HG03575 (cell line): ENCODE data around the gene MGRN1.

Source experiments
- ATAC-seq: cut with Tn5 transposase; IDR thresholded peaks from one replicate; pipeline ENCODE4 v1.9.1; 2021; ENCODE audit not compliant: unreplicated experiment, insufficient number of reproducible peaks, low FRiP score; ENCODE audit errors: extremely low read depth

MGRN1 gene

DNA sequence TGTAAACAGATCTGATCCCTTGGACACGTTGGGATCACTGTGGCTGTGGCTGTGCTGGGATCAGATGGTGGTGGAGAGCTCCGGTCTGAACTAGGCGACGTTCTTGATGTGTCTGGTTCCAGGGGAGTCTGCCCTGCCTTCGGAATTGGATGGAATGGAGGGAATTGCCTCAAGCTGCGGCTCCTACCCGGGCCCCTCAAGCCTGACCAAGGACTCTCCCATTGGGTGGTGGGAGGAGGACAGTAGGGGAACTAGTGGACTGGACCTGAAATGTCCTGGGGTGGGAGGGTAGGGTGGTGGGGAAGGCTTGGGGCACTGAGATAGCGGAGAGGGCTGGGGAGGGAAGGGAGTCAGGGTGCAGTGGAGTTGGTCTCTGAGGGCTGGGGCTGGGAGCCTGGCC, 6.7 kb upstream of the MGRN1 start:
- no peak for ATAC-seq

DNA sequence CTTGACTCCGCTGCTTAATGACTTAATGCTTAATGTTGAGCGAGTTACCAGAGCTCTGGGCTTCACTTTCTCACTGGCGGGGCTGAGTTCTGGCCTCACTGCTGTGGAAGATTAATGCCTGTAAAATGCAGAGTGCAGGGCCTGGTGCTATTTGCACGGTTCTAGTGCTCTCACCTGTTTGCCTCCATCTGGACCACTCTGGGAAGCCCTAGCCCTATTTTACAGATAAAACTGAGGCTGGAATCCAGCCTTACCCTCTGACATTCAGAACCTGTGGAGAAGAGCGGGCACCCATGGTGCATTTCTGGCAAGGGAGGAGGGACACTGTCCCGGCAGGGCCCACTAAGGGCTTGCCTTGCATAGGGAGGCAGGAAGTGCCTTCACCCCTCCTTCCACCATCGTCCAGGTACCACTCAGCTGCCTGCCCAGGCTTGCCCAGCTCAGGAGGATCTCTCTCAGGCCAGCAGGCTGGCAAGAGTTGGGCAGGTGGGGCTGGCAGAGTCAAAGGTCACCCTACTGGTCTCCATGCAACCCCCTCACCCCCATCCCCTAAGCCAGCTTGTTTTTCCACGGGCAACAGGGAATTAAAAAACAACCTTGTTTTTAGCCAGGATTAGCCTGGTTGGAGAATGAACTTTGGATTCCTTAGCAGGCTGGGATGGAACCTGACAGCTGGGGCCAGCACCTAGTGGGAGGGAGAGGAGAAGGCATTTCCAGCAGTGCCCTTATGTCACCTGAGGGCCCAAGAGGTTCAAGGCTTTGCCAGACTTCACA, 5.8 kb upstream of the MGRN1 start:
- ATAC-seq: no peak

DNA sequence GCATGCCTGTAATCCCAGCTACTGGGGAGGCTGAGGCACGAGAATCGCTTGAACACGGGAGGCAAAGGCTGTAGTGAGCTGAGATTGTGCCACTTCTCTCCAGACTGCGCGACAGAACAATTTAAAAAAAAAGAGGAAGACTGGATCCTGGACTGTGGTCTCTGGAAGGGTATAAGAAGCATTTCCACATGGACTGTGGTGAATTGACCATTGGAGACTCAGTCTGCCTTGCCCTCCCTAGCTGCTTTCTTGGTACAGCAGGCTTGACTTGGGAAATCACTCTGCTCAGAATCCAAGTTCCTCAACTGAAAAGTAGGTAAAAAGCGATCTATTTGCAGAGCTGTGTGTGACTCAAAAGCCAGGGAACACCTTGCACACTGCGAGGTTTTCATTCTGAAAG, 1.0 kb upstream of the MGRN1 start:
- no peak for ATAC-seq

DNA sequence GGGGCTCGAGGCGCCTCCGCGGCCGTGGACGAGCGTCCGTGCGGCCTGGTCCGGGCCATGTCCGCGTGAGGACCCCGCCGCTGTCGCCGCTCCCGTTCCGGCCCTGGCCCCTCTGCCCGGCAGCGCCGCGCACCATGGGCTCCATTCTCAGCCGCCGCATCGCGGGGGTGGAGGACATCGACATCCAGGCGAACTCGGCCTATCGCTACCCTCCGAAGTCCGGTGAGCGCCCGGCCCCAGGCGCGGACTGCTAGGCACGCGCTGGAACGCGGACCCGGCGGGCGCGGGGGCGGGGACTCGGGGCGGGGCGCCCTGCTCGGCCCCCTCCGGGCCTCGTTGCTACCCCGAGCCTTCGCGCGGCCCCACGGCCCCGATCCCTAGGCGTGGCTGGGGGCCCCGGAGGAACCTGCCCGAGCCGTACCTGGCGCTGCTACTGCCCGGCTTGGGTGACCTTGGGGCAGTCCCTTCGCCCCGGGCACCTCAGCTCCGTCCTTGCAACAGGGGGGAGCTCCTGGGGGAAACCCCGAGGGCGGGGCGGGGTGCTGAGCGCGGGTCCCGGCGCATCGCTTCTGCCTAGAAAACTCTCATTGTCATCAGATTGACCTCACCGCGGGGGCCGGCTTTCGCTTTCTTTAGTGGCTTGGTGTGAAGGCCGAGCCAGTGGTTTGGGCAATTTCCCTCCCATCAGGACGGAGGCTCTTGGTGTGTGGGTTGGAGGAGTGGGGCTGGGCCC, 367 bp downstream of the MGRN1 start:
- ATAC-seq: no peak

DNA sequence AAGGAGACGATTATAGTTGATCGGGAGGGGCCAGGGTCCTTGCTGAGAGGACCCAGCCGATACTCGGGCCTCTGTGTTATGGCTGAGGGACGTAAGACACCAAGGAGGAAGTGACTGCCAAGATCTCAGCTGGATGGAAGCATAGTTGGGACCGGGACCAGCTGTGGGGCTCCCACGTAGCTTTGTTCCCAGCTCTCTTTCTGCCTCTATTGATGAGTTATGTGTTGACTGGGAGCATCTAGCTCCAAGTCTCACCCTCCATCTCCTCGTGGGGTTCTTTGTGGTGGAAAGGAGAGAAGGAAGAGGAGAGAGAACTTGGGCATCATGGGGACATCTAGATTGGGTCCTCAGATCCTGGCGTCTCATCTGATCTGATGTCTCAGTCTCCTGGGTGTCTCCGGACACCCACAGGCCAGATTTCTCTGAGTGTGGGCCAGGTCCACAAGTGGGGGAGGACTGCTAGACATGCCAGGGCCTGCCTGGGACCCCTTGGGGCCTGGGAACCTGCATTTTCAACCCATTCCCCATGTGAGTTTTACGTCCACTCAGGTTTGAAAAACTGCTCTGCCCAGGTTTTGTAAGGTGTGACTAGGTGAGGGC, 1.0 kb downstream of the MGRN1 start:
- no peak for ATAC-seq

DNA sequence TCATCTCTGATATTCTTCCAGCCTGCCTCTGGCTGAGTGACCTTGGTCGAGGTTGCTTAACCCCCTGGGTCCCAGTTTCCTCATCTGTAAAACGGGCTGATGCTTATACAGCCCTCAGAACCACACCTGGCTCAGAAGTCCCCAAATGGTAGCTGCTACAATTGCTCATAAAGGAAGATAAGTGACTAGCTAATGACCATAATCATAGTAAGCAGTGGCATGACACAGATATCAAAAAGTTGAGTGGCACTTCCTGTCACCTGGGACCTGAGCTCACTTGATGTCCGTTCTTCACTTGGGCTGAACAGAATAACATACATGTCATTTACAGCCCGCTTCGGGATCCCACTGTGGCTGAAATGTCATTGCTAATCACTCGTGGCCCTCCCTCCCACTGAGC, 1.8 kb downstream of the MGRN1 start:
- ATAC-seq: no peak

DNA sequence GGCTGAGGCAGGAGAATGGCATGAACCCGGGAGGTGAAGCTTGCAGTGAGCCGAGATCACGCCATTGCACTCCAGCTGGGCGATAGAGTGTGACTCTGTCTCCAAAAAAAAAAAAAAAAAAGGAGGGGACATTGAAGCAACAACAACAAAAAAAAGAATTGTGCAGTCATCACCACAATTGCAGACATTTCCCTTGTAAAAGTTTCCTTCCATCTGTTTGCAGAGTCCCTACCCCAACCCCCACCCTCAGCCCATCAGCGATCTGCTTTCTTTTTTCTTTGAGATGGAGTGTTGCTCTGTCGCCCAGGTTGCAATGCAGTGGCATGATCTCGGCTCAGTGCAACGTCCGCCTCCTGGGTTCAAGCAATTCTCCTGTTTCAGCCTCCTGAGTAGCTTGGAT, 3.7 kb downstream of the MGRN1 start:
- ATAC-seq: no peak

DNA sequence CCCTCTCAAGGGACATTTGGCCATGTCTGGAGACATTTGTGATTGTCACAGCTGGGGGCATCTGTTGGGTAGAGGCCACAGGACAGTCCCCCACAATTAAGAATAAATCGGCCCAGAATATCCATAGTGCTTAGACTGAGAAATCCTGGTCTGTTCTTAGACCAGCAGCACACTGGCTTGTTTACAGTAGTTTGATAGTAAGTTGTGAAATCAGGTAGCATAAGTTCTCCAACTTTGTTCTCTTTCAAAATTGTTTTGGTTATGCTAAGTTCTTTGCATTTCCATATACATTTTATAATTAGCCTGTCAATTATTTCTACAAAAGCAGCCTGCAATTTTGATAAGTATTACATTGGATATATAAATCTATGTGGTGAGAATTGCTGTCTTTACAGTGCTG, 6.8 kb downstream of the MGRN1 start:
- no peak for ATAC-seq

DNA sequence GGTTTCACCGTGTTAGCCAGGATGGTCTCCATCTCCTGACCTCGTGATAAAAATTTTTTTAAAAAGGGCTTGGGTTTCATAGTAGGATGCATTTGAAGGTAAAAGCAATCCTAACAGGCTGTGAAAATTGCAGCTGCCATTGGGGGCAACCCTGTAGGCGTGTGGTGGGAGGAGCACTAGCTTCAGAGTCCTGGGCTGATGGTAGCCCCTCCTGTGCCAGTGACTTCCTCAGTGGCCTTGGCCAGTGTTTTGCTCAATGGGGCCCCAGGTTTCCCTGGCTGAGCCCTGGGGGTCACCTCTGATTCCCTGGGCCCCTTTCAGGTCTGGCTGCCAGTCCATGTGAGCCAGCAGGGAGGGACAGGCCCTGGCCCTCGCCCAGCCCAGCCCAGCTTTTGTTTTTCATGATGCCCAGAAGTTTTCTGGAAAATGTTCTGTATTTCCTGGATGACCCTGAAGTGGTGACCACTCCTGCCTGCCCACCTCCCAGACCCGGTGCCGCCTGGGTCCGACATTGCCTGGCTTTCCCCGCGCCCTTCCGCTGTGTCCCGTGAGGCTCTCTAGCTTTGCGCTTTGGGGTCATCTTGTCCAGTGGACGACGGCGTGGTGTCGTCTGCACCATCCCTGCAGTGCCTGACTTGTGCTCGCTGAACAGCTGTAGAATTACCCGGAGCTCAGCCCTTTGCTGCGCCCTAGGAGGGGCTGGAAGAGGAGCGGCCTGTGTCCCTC, 9.4 kb downstream of the MGRN1 start:
- ATAC-seq: no peak

DNA sequence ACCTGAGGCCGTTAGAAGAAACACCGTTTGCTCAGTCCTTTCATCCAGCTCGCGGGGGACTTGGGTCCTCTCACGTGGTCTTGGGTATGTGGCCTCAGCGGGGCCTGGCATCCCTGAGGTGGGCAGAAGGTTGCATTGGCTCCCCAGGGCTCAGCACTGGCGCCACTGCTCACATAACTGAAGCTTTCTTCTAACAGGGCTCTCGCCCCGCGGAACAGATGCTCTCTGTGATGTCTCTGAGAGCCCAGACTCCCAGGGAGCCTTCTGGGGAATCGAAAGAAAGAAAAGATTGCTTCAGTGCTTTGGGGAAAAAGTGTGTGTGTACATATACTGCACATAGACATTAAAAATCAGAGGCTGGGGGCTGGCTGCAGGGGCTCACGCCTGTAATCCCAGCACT, 10.1 kb downstream of the MGRN1 start:
- ATAC-seq: no peak

DNA sequence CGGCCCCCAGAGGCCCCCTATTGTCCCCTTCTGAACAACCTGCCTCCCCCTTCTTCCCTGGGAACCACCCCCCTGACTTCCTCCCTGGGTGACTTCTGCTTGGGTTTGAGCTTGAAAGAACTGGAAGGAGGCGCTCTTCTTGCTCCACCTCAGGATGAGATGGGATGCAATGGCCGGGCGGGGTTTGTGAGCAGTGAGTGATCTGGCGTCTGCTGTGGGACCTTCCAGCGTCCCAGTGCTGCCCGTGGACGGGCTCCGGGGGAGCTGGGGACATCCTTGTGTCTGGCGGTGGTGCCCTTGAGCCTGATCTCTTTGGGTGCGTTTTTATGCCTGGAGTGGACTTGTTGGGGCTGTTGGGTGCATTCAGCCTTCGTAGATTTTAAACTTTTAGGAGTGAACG, 11.6 kb downstream of the MGRN1 start:
- ATAC-seq: no peak

DNA sequence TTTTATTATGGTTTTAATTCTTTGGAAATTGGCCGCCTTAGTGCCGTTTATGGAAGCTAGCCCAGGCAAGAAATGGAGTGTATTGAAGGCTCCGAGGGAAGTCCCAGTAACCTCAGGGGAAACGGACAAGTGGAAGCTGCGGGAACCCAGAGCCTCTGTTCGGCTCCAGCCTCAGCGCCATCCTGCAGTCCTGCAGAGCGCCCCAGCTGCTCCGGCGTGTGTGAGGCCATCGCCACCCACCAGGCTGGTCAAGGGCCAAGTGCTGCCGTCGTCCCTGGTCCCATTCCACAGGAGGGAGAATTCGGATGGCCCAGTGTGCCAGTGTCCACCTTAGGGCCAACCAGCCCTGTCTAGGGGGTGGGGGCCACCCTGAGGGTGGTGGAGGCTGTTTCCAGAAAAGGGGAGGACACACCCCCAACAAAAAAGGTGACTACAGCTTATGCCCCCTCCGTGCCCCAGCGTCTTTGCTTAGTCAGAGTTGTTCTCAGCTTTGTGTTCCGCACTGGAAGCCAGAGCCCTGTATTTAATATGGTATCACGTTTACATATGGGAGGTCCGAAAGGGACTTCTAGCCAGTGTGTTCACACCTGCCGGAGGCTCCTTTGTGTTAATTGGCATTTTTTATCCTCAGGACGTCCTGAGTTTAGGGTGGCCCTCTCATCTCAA, 13.0 kb downstream of the MGRN1 start:
- ATAC-seq: no peak

DNA sequence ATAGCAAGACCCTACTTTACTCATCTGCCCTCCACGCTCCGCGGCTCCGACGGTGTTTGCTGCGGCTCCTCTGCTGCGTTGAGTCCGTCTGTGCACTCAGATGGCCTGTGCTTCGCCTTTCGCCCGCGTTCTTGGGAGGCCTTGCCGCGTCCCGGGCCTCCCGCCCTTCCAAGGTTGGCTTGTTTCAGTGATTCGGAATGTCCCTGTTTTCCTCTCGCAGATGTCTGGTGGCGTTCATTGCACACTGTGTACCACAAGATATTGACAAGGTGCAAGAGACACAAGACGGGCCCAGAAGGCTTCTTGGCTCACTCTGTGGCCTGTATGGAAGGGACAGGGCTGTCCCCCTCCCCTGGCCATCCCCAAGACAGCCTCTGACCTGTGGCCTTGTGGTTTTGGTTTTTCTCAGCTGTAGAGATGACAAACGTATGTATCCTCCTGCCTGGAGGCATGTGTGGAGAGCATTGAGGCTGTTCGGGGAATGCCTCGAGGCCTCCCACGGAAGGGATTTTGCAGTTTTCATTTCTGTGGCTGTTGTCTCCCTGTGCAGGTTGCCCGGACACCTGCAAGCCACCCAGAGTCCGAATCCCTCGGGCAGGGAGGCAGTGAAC, 15.4 kb downstream of the MGRN1 start:
- ATAC-seq: no peak

DNA sequence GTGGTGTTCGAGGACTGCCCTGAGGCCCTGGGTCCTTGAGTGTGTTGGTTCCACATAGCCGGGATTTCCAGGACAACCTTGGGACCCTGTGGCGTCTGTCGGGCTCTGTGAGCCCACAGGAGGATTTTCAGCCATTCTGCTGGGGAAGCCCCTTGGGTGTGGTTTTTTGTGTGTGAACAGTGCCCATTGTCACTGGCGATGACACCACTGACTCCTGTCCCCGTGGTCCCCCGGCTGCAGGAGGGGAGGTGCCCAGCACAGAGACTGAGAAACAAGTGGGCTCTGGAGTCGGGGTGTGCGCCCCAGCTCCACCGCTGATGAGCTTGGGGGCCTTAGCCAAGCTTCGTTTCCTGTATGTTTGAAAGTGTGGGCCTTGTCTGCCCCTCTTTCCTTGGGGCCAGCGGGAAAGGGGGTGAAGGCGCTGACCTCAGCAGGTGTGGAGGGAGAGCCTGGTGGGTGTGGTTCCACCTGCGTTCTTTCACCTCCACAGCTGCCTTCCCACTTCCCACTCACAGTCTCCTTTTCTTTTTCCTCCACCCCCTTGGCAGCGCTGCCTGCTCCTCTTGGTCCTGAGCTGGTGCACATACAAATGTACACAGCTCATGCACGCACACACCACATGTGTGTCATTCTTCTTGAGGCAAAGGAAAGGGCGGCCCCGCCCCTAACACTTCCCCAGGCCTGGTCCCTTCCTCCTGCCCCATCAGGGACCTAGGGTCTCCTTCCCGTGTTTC, 16.1 kb downstream of the MGRN1 start:
- ATAC-seq: no peak

DNA sequence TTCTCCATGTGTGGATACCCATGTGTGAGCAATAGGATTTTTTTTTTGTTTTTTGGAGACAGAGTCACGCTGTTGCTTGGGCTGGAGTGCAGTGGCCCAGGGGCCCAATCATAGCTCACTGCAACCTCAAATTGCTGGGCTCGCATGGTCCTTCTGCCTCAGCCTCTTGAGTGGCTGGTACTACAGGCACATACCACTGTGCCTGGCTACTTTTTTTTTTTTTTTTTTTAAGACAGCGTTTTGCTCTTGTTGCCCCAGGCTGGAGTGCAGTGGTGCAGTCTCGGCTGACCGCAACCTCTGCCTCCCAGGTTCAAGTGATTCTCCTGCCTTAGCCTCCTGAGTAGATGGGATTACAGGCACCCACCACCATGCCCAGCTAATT, 16.7 kb downstream of the MGRN1 start:
- ATAC-seq: no peak

DNA sequence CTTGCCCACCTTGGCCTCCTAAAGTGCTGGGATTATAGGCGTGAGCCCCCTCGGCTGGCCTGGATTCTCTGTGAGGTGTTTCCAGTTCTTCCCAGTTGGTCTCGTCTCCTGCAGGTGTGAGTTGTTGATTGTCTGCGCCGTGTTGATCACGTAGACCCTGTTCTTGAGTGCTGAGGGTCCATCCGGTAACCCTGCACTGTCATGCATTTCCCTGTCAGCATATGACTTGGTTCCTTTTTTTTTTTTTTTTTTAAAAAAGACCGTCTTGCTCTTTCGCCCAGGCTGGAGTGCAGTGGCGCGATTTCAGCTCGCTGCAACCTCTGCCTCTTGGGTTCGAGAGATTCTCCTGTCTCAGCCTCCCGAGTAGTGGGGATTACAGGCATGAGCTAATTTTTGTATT, 17.3 kb downstream of the MGRN1 start:
- ATAC-seq: no peak

DNA sequence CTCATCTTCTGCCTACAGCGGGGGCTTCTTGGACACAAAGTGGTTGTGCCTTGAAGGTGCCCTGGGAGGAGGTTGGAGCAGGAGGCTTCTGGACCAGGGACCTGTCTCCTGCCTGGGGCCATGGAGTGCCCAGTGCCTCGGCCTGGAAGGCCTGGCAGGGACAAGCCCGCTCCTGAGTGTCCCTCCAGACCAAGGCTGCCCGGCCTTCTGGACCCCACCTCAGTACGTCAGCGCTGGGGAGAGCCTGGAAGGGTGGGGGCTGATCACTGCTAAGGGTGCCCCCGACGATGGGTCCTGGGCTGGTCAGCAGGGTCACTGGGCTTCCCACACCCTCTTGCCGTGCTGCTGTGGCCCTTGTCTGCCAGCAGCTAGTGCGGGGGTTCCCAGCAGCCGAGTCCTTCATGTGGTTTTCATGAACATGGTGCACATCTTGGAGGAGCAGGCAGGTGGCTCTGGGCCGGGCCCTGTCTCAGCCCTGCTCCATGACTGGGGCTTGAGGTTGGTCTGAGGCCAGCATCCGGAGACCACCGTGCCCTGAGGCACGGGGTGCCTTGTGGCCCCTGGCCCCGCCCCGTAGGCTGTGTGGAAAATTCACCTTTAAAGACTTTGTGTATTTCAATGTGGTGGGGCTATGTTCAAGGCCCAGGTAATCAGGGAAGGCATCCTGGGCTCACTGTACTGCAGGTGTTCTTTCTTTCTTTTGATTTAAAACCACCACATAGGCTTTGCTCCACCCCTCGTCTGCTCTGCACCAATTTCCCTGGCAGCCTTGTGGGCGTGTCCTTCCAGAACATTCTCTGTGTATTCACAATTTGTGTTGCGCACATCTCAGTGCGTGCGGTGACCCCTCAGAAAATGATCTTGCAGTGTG, 22.4 kb downstream of the MGRN1 start:
- ATAC-seq: no peak
